DOHH2 (cell line): Measurements from ENCODE around the gene MED25.

Source experiments
- EZH2phosphoT487 ChIP-seq: fragments of 200-600 bp; sonication (generic); IDR thresholded peaks from 2 replicates; pipeline ENCODE4 v1.6.1; 2017; ENCODE audit warnings: borderline replicate concordance, mild to moderate bottlenecking, antibody characterized with exemption, low read length, moderate library complexity, mixed read lengths
- TF ChIP-seq, protein P1 (sequence below): fragments of 200-600 bp; sonication (generic); IDR thresholded peaks from one replicate; pipeline ENCODE4 v1.5.1; 2014; ENCODE audit warnings: antibody characterized with exemption, mild to moderate bottlenecking, low read depth, low read length; ENCODE audit not compliant: poor library complexity, severe bottlenecking

DNA sequence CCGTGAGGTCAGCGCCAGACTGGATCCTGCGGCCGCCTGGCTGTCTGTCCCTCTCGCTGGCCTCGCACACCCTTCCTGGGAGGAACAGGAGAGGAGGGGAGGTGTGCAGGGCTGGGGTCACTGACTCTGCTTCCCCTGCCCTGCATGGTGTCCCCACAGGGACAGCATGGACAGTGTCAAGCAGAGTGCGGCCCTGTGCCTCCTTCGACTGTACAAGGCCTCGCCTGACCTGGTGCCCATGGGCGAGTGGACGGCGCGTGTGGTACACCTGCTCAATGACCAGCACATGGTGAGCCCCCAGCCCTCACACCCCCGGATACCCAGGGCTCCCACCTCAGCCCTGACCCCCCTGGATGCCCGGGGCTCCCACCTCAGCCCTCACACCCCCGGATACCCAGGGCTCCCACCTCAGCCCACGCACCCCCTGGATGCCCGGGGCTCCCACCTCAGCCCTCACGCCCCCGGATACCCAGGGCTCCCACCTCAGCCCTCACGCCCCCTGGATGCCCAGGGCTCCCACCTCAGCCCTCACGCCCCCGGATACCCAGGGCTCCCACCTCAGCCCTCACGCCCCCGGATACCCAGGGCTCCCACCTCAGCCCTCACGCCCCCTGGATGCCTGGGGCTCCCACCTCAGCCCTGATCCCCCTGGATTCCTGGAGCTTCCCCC lies 26.2 kb upstream of the MED25 start:
- TF ChIP-seq, protein P1, sequence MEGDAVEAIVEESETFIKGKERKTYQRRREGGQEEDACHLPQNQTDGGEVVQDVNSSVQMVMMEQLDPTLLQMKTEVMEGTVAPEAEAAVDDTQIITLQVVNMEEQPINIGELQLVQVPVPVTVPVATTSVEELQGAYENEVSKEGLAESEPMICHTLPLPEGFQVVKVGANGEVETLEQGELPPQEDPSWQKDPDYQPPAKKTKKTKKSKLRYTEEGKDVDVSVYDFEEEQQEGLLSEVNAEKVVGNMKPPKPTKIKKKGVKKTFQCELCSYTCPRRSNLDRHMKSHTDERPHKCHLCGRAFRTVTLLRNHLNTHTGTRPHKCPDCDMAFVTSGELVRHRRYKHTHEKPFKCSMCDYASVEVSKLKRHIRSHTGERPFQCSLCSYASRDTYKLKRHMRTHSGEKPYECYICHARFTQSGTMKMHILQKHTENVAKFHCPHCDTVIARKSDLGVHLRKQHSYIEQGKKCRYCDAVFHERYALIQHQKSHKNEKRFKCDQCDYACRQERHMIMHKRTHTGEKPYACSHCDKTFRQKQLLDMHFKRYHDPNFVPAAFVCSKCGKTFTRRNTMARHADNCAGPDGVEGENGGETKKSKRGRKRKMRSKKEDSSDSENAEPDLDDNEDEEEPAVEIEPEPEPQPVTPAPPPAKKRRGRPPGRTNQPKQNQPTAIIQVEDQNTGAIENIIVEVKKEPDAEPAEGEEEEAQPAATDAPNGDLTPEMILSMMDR, result no peak
- no peak for TF ChIP-seq EZH2phosphoT487
